NCI-H2171 (cell line): Measurements from ENCODE around the gene USB1.

Experiments used
- DNase-seq: peaks from one replicate; lab custom pipeline; 2025; lab: John Stamatoyannopoulos, UW

Gene USB1

GRCh38 chr16:58000706-58001676, at the start of gene USB1:
Gene USB1 (plus strand): TSS chr16:58001407. CDS start chr16:58001484, 77 bp downstream.
- peak; percentile 79 for DNase-seq

GRCh38 chr16:57952909-57953308, 48.3 kb upstream of the USB1 start:
- no peak for DNase-seq

GRCh38 chr16:57953857-57954256, 47.4 kb upstream of the USB1 start:
- DNase-seq, result no peak

GRCh38 chr16:57955572-57956188, 45.5 kb upstream of the USB1 start:
- DNase-seq, result no peak

GRCh38 chr16:57956270-57956808, 44.9 kb upstream of the USB1 start:
- no peak for DNase-seq

GRCh38 chr16:57956924-57957672, 44.1 kb upstream of the USB1 start:
- DNase-seq, result no peak

GRCh38 chr16:57957673-57958392, 43.4 kb upstream of the USB1 start:
- DNase-seq, result no peak

- no peak for DNase-seq
Observed at GRCh38 chr16:57958544-57958943, 42.7 kb upstream of the USB1 start.

GRCh38 chr16:57959121-57959520, 42.1 kb upstream of the USB1 start:
- DNase-seq, result no peak

- no peak for DNase-seq
Observed at GRCh38 chr16:57959804-57960203, 41.4 kb upstream of the USB1 start.

- DNase-seq, result no peak
Observed at GRCh38 chr16:57960310-57960709, 40.9 kb upstream of the USB1 start.

- DNase-seq, result no peak
Observed at GRCh38 chr16:57960826-57961472, 40.3 kb upstream of the USB1 start.

- DNase-seq, result no peak
Observed at GRCh38 chr16:57961538-57961937, 39.7 kb upstream of the USB1 start.

- DNase-seq, result no peak
Observed at GRCh38 chr16:57962046-57962445, 39.2 kb upstream of the USB1 start.

GRCh38 chr16:57962756-57963155, 38.5 kb upstream of the USB1 start:
- no peak for DNase-seq

- DNase-seq, result no peak
Observed at GRCh38 chr16:57964157-57964700, 37.0 kb upstream of the USB1 start.

GRCh38 chr16:57966204-57966771, 34.9 kb upstream of the USB1 start:
- no peak for DNase-seq

- DNase-seq, result no peak
Observed at GRCh38 chr16:57966986-57967385, 34.2 kb upstream of the USB1 start.

- no peak for DNase-seq
Observed at GRCh38 chr16:57967916-57968315, 33.3 kb upstream of the USB1 start.

GRCh38 chr16:57969451-57970123, 31.6 kb upstream of the USB1 start:
- DNase-seq, result no peak
